CD4-positive, alpha-beta T cell treated with Interleukin-15 for 1 hour (primary cell): ENCODE data around the gene CCSER1.

Source experiments
- DNase-seq: peaks from one replicate; pipeline ENCODE4 v3.0.0-alpha.2; 2020

The CCSER1 gene

DNA sequence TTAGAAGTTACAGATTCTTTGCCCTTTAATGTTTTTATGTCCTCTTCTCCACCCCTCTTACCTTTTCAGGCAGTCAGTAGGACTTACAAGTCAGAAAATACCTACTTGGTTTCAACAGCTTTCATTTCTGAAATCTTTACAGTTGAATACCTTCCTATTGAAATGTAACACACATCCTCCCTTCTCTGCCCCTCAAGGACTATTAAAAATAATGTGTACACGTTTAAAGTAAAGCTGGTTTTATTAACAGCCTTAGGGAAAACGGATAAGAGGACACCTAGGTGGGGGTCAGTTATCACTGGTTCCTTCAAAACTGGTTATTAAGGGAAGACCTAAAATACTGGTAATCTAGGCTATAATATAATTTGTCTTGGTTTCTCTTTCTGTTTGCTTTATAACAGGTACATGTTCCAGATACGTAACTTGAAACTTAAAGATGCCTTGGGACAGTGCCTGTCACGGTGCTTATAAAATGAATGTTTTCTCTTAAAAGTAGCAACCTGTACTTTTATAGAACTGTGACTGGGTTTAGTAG lies 1.8 kb downstream of the CCSER1 start:
- DNase-seq = no peak

DNA sequence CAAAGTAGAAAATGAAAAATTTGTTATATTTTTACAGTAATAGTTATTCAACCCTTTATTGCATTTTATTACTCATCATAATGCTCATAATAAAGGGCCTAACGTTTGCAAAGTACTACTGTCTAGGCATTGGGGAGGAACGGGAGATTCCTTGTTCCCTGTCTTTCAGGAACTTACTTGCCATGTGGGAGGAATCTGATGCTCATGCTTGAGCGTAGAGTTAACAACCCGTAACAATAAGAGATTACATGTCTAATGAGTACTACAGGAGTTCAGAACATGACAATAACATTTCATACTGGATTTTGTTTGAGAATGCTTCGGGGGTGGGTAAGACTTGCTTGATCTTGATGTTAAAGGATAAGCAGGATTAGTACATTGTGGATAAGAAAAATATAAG lies 2.9 kb downstream of the CCSER1 start:
- DNase-seq = no peak

DNA sequence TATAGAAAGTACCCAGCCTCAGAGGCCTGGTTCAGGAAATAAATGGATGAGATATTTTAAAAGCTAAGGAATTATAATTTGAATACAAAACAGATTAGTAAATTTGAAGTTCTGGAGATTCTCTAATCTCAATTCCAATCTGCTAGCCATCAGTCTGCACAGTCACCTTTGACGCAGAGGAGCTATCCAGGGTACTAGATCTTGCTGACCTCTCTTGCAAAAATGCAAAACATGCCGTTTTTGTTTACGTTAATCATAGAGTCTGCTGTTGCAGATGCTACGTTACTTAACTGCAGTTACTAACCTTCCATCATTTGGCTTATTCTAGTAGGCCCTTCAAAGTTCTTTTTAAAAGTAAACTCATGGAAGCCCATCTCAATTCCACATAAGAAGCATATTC lies 10.4 kb downstream of the CCSER1 start:
- DNase-seq = no peak

DNA sequence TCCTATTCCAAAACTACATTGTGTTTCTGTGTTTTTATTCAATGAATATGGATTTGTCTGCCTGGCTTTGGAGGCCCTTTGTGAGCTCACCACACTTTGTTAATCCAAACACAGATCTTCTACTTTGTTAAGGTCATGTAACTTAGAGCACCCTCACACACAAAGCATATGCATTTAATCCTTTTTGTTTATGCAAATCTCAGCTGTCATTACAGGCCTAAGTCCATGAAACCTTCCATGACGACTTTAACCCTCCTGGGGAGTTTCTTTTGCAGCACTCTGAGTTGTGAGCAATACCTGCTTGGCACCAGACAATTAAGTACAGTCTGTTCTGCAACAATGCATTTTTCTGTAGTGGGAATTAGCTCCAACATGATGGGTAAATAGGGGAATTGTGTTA lies 14.9 kb downstream of the CCSER1 start:
- no peak for DNase-seq

DNA sequence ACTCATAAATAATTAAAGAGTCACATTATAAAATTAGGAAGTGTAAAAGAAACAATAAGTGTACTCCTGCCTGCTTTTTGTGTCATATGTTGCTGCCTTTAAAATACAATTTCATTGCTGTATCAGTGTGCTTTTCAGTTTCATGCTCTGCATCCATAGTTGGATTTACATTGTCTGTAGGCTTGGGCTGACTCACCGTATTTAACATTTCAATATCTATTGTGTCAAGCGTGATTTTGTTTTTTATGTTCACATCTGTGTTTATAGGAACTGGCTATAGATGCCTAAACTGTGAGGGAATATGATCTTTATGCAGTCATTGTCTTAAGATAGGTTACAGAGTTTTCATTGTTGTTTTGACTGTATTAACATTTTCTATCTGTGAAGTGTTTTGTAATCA lies 18.1 kb downstream of the CCSER1 start:
- DNase-seq = no peak

DNA sequence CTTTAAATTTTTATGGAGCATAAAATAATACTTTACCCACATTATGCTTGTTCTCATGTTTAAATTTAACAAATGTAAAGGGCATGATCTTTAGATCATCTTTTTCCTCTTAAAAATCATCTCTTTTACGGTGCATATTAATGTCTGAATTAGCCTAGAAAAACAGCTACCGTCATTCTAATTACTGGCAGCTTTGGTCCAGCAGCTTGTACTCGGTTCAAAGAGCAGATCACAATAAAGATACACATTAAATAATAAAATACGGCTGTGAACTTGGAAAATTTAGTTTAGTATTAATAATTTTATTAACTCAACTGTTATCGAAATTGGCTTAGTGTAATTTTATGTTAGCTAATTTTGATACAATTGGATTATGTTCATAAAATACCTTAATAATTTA lies 19.1 kb downstream of the CCSER1 start:
- DNase-seq = no peak

DNA sequence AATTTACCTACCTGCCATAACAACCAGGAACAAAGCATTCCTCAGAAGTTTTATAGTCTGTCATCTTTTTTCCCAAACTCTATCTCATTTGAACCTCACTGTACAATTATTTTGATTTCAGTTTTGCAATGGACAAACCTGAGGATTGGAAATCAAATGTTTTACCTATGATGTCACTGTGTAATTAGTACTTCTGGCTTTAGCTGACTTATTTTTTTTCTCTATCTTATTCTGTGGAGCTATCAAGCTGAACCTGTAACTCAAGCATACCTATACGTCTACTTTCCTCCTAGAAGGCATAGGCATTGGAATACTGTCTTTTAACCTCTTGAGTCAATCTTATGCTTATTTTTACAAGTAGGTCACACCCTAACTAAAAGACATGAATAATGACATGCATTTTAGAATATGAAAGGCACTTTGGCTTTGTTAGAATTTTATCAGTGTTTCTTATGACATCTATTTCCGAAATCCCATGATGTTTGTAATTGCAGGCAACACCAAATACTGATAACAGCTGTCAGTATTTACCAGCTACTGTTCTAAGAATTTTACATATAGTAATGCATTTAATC lies 21.5 kb downstream of the CCSER1 start:
- DNase-seq = no peak

DNA sequence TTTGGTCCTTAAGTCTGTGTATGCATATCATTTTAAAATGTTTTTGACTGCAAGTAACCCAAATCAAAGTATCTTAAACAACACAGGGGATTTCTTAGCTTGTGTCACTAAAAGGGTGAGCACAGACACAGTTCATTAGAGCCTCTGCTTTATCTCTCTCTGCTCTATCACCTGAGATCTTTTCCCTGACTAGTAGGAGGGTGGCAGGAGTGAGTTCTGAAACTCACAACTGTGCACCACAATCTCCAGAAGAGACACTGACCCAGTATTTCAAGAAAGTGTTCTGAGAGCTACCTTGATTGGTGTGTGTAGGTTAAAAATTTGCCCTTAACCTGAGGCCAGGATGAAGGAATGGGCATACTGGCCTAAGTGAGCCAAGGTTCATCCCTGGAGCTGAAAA lies 24.8 kb downstream of the CCSER1 start:
- DNase-seq = no peak

DNA sequence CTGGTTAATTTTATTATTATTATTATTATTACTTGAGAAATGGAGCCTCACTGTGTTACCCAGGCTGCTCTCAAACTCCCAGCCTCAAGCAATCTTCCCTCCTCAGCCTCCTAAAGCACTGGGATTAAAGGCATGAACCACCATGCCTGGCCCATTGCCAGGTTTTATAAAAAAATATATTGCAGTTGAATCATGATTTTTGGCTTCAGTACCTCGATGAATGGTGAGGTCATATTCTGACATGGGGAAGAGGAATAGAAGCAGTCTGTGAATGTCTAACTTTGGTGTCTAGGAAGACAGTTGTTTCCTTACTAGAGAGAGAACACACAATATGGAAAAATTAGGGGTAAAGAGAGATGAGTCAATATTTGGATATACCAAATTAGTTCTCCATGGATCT lies 32.0 kb downstream of the CCSER1 start:
- no peak for DNase-seq

DNA sequence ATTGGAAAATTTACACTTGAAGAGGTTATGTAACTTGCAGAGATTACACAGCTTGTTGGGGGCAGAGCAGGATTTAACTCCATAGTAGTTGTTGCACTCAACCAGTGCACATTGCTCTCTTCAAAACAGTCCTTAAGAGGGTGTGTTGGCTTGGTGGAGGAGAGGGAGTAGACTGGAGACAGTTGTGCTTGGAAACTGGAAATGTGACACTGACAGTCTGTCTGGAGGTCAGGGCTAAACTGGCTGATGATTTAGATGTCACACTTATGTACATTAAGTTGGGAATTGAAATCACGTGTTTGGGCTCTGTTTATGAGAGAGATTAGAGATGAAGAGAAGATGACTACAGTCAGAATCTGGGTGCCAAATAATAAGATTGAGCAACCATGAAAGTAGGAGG lies 32.9 kb downstream of the CCSER1 start:
- no peak for DNase-seq

DNA sequence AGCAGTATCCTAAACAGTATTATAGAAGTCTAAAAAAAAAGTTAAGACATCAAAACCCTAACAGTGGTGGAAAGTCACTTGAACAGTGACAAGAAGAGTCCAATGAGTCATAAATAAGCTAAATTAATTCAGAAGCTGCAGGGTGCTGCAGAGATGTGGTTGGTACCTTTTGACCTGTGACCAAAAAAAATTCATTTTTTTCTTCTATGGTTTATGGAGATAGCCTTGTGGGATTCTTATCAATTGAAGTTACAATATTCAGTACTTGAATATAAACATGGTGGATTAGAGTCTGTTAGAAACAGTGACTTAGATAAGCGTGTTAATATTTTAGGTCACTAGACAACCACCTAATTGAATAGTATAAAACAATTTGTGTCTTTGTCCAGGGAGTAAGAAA lies 35.4 kb downstream of the CCSER1 start:
- DNase-seq = no peak

DNA sequence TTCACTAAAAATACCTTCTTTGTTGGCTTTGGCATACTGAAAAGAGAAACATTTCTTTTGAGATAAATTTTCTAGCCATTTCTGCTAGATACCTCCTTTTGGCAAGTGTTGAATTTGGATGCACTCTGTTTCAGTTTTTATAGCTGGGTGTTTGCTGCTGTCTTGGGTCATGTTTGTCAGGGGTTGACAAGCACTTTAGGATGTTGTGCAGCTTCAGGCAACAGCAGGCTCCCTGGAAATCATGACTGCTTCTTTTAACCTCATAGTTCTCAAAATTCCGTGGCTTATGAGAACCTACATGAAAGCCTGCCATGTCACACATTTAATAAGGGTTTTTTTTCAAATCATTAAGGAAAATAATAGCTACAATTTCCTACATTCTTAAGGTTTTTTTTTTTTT lies 36.7 kb downstream of the CCSER1 start:
- DNase-seq = no peak

DNA sequence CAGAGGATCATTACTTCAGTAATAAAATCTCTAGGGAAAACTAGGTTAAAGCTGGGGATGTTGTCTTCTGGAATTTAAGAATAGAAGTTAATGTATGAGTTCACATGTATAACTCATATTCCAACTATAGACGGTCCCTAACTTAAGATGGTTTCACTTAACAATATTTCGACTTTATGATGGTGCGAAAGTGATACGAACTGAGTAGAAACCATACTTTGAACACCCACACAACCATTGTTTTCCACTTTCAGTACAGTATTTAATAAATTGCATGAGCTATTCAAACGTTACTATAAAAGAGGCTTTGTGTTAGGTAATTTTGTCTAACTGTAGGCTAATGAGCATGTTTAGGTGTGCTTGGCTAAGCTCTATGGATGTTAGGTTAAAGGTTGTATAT lies 38.7 kb downstream of the CCSER1 start:
- DNase-seq = no peak

DNA sequence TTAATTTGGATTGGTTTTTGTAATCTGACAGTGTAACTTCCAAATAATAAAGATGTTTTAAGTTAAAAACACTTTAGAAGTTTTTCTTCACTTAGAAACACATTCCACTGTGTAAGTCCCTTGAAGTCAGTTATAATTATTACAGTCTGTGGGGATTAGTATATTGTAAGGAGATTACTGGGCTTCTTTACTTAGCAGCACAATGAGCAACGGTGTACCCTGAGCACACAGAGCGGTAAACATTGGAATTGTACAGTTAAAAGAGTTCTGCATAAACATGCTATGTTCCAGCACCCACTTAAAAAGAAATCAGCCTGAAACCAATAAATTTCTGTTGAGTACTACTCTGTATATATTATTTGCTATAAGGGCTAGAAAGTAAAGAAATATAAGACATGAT lies 44.3 kb downstream of the CCSER1 start:
- DNase-seq = no peak

DNA sequence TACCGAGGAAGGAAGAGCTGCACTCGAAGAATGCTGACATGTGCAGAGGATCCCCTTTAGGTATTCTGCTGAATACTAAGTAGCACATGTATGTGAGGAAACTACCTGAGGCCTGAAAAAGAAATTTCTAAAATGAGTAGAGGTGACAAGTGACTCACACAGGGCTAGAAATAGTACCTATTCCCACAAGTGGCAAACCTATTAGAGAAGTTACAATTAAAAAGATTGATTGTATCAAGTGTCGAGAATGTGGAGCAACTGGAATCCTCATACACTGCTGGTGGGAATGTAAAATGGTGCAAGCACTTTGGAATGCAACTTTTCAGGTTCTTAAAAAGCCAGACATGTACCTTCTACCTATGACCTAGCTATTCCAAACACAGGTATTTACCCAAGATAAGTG lies 47.4 kb downstream of the CCSER1 start:
- no peak for DNase-seq

DNA sequence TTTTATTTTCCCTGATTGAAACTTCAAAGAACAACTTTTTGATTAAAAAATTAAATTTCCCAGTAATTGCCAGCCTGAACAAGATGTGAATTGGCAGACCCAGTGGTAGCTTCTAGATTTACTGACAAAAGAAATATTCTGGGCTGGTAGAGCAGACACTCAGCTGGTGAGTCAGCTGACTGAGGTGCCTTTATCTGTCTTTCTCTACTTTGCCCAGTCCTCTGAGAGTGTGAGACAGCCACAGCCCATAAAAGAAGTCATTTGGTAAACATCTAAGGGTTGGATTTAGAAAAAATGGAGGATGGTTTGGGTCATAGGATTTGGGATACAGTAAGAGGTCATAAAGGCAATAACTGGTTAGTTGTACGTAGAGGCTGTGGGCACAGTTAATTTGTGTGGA lies 54.5 kb downstream of the CCSER1 start:
- no peak for DNase-seq

DNA sequence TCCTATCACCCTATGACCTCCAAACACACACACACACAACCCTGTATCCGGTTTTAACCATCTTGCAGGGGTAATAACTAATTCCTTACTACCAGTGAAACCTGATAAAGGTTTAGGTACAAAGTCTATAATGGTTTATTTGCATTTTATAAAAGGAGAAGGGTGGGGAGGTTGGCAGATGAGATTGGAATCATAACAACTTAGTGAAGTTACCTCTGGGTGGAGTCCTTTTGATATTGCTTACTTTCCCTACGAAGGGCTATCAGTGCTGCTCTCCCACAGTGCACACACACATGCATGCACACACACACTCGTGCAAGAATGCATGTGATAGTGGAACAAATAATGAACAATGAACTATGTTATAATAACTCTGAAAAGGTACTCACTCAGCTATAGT lies 56.1 kb downstream of the CCSER1 start:
- no peak for DNase-seq

DNA sequence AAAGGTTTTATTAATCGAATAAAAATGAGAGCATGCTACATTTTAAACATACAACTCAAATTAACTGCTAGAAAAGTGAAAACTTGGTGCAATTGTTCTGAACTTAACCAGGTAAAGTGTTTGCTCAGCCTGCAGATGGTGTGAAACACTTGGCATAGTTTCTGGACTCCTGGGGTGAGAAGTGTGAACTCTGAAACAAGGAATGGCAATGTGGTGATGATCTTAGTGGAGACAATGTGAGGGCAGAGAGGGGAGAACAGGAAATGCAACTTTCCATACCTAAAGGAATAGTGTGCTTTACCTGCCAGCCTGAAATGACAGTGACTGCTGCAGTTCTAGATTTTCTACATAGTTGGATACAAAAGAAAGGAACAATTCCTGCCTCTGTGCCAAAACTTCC lies 57.4 kb downstream of the CCSER1 start:
- no peak for DNase-seq

DNA sequence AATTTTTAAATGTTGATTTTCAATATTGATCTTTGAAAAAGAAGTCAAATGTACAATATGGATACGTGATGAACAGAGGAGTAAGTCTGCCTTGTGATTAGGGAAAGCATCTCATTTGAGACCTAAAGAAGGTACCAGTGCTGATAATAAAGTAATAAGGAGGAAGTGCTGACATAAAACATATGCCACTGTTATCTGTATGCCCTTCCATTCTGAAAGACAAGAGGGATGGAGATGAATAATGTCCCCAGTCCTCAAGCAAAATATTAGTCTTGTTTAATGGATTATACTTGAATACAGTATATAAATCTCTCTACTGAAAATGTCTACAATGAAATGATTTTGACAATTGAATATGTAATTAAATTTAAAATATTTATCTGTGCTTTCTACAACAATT lies 58.2 kb downstream of the CCSER1 start:
- DNase-seq = no peak

DNA sequence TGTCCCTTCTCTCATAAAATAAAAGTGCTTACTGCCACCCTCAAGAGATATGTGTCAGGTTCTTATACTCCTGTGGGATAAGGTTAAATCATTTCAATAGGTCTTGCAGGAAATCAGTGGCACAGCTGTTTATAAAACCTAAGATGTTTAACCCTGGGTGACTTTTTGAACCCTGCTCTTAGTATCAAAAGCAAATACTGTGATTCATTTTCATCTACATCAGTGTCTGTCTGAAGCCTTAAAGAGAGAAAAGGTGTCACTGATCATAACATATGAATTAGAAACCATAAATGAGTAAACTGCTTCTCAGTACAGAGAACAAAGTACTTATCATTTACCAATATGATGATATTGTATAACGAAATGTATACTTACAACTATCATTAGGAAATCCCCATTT lies 59.0 kb downstream of the CCSER1 start:
- no peak for DNase-seq

DNA sequence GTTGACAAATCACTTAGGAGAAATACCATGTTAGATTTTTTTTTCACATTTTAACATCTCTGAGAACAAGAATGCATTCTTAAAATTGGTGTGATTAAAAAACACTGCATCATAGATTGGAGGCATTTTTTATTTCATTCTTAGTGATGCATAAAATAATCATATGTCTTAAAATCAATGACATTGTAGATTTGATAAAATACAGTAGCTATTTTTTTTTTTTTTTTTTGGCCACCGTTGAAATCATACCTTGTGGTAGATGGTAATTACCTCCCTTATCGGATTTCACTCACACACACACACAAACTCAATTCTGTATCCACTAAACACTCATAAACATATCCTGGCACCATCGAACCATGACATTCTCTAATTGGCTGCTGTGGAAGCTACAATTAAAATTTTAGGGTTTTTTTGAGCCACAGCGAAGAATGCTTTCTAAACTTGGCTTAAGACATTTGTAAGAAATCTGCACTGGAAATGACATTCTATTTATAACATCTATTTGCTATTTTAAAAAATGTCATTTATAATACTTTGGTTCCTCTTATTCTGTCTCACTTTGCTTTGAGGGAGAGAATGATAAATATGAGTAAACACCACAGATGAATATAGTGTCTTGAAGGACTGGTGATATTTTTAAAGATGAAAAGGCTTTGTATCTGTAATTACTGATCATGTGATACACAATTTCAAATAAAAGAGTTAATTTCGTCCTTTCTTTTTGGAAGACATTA lies 60.1 kb downstream of the CCSER1 start:
- no peak for DNase-seq

DNA sequence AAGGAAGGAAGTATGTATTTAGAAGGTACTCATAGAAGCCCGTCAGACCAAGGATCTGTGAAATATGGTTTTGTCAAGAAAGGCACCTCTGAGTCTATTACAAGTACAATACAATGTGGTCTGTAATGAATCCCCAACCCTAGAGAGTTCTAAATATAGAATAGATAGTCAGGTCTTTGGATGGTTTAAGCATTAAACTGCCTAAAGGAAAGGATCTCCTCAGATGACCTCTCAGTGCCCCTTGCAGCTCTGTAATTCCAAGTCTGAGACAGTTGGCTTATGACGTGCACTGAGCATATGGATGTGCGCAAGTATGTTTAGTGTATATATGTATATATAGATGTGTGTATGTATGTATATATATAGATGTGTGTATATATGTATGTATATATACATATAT lies 62.0 kb downstream of the CCSER1 start:
- DNase-seq = no peak

DNA sequence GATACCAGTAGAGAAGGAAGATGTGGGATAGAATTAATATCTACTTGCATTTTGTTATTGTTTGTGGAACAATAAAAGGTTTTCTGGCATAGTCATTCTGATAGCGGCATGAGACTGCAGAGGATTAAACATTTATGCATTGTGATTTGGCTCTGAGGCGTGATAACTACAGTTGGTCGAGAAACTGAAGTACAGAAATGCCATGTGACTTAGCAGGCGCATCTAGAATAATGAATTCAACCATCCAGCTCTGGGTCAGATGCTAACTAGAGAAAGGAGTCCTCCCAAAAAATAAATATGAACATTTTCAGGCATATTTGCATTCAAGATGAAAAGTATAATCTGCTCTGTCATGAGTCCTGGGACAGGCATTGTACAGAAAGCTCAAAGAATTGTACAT lies 62.8 kb downstream of the CCSER1 start:
- DNase-seq = no peak

DNA sequence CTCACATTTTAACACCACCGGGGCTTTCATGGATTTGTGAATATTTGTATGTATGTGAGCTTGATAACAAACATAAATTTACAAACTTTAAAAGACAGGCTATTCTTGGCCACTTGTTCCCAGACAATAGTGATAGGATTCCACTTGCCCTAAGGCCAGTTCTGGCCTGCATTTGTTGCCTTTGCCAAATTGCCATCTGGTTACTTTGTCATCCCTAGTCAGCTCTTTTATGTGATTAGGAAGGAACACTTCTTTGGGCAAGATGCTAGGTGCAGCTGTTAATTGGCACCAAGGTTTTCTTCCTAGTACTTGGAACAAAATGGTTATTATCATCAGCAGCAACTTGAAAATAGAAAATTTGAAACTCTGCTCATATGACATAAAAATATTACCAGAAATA lies 63.3 kb downstream of the CCSER1 start:
- DNase-seq = no peak
